HepG2 (cell line): Measurements from ENCODE around the gene KLHL11. TPM values are rescaled to one million over a fixed set of nuclear protein-coding genes. Genes with fewer than 3 reads are reported as not detected.

Experiments
- HNRNPLL ChIP-seq: fragments of 200-400 bp; formaldehyde crosslinking; IDR thresholded peaks from 2 replicates; pipeline ENCODE4 v1.6.1; 2017; ENCODE audit warnings: mild to moderate bottlenecking, low read depth, low read length; ENCODE audit not compliant: poor library complexity, severe bottlenecking
- KMT2A ChIP-seq: sonication (generic); formaldehyde crosslinking; IDR thresholded peaks from 2 replicates; pipeline ENCODE4 v1.4.0; 2020; ENCODE audit warnings: missing genetic modification reagents
- PCBP1 ChIP-seq: fragments of 200-400 bp; formaldehyde crosslinking; IDR thresholded peaks from 2 replicates; pipeline ENCODE4 v1.6.1; 2017; ENCODE audit warnings: mild to moderate bottlenecking, low read depth, low read length, borderline replicate concordance
- POLR2G ChIP-seq: fragments of 200-400 bp; formaldehyde crosslinking; IDR thresholded peaks from 2 replicates; pipeline ENCODE4 v1.6.1; 2018; ENCODE audit warnings: mild to moderate bottlenecking, low read depth, low read length, moderate library complexity
- REPIN1 ChIP-seq: sonication (generic); formaldehyde crosslinking; IDR thresholded peaks from 2 replicates; pipeline ENCODE4 v1.8.0; 2022; ENCODE audit warnings: missing genetic modification reagents, low read depth, mild to moderate bottlenecking, borderline replicate concordance
- RFXANK ChIP-seq: IDR thresholded peaks from 2 replicates; pipeline ENCODE4 v1.6.1; 2016
- SP5 ChIP-seq: IDR thresholded peaks from 2 replicates; pipeline ENCODE4 v1.6.1; 2016; ENCODE audit warnings: low read depth, borderline replicate concordance
- SRSF1 ChIP-seq: fragments of 200-400 bp; formaldehyde crosslinking; optimal IDR thresholded peaks from 2 replicates; pipeline ENCODE3; 2017; ENCODE audit warnings: mild to moderate bottlenecking, low read depth, low read length, moderate library complexity
- ZFAT ChIP-seq: sonication (generic); formaldehyde crosslinking; conservative IDR thresholded peaks from 2 replicates; pipeline ENCODE4 v1.8.1; 2023; ENCODE audit warnings: missing genetic modification reagents, inconsistent platforms
- ZNF558 ChIP-seq: sonication (generic); formaldehyde crosslinking; IDR thresholded peaks from 2 replicates; pipeline ENCODE4 v1.9.0; 2022; ENCODE audit warnings: mild to moderate bottlenecking, missing genetic modification reagents, borderline replicate concordance
- ZNF747 ChIP-seq: sonication (generic); formaldehyde crosslinking; IDR thresholded peaks from 2 replicates; pipeline ENCODE4 v1.8.1; 2023; ENCODE audit warnings: missing genetic modification reagents, mild to moderate bottlenecking, borderline replicate concordance
- ZNF766 ChIP-seq: sonication (generic); formaldehyde crosslinking; IDR thresholded peaks from 2 replicates; pipeline ENCODE4 v1.5.0; 2020; ENCODE audit warnings: missing genetic modification reagents, borderline replicate concordance
- ZNF790 ChIP-seq: sonication (generic); formaldehyde crosslinking; IDR thresholded peaks from 2 replicates; pipeline ENCODE4 v1.8.0; 2022; ENCODE audit warnings: missing genetic modification reagents, mild to moderate bottlenecking, borderline replicate concordance
- polyA plus RNA-seq, 8 experiments: library from polyadenylated mRNA; depleted of rRNA in 3 of 8; stranded (reverse) in 7 of 8; unstranded in 1 of 8; fragments of >200 nt; fragmentation: Illumina TruSeq in 4 of 8; extraction: Trizol in 4 of 8; gene quantifications; 2 replicates each; pipeline versions ENCODE4 v1.2.1 to v1.2.3, GENCODE V29; 2011 to 2016; ENCODE audit warnings: low read depth in 4 of 8, missing spikeins in 1 of 8, mixed read lengths in 1 of 8; ENCODE audit not compliant: insufficient read depth in 1 of 8
- total RNA-seq, 5 experiments: library from RNA; depleted of rRNA; stranded (reverse); fragments of >200 nt; fragmentation: Illumina TruSeq; extraction: Trizol; gene quantifications; 2 replicates each; pipeline ENCODE4 v1.2.3, GENCODE V29; 2016; ENCODE audit warnings: low read depth in 1 of 5
- TF ChIP-seq, protein P1 (sequence below): sonication (generic); formaldehyde crosslinking; IDR thresholded peaks from 2 replicates; pipeline ENCODE4 v1.8.1; 2022; ENCODE audit warnings: low read depth, mild to moderate bottlenecking, missing genetic modification reagents
- TF ChIP-seq, protein P2 (sequence below): IDR thresholded peaks from 2 replicates; pipeline ENCODE4 v1.4.0; 2020; ENCODE audit warnings: mild to moderate bottlenecking, missing genetic modification reagents
- TF ChIP-seq, protein P3 (sequence below): sonication (generic); formaldehyde crosslinking; IDR thresholded peaks from 2 replicates; pipeline ENCODE4 v1.4.0; 2020; ENCODE audit warnings: missing genetic modification reagents
- TF ChIP-seq, protein P4 (sequence below): sonication (generic); formaldehyde crosslinking; conservative IDR thresholded peaks from 2 replicates; pipeline ENCODE4 v1.8.0; 2022; ENCODE audit warnings: mild to moderate bottlenecking, moderate library complexity, missing genetic modification reagents

KLHL11 gene
- total and polyA plus RNA-seq, 2 of the 13 experiments (the other 11 are each of a cell fraction or from before 2014, with no cell fraction given) = 7.7 to 27.5 TPM

DNA sequence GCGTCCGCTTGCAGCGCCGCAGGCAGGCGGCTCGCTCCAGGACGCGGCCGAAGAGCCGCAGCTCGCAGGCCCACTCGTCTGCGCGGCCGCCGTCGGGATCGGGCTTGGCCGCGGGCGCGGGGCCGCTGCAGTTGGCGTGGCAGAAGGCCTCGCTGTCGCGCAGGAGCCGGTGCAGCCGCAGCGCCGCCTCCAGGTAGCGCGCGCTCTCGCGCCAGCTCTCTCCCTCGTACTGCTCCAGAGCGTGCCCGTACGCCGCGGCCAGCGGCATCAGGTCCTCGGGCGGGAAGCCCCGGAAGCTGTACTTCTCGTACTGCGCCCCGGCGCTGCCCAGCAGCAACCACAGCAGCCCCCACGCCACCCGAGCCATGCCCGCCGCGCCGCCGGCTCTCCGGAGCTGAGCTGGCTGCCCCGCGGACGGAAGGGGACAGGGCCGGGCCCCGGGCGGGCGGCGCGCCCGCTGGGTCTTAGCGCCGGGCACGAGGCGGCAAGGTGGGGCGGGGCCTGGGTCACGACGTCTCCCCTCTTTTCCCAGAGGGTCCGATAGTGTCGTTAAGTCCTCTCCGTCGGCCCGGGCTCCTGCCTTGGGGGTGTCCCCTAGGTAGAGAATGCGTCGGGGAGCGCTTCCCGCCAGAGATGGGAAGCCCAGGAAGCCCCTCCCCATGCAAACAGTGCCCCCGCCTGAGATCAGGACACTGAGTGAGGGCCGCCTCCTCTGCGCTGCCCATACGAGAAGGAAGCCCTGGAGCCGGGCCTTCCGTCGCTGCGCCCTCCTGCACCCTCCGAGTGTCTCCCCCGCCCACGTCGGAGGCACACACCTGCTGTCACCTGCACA is 53.5 kb downstream of the KLHL11 start, which contains the start of gene P3H4 (continued):
- TF ChIP-seq, protein P1, sequence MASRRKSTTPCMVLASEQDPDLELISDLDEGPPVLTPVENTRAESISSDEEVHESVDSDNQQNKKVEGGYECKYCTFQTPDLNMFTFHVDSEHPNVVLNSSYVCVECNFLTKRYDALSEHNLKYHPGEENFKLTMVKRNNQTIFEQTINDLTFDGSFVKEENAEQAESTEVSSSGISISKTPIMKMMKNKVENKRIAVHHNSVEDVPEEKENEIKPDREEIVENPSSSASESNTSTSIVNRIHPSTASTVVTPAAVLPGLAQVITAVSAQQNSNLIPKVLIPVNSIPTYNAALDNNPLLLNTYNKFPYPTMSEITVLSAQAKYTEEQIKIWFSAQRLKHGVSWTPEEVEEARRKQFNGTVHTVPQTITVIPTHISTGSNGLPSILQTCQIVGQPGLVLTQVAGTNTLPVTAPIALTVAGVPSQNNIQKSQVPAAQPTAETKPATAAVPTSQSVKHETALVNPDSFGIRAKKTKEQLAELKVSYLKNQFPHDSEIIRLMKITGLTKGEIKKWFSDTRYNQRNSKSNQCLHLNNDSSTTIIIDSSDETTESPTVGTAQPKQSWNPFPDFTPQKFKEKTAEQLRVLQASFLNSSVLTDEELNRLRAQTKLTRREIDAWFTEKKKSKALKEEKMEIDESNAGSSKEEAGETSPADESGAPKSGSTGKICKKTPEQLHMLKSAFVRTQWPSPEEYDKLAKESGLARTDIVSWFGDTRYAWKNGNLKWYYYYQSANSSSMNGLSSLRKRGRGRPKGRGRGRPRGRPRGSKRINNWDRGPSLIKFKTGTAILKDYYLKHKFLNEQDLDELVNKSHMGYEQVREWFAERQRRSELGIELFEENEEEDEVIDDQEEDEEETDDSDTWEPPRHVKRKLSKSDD (CRISPR knock-in tag) = 0 out of 2 replicates have a peak, but pooled peaks have one; percentile 76
- TF ChIP-seq PCBP1 = no peak
- peak; percentile 86 for TF ChIP-seq POLR2G
- TF ChIP-seq, protein P2, sequence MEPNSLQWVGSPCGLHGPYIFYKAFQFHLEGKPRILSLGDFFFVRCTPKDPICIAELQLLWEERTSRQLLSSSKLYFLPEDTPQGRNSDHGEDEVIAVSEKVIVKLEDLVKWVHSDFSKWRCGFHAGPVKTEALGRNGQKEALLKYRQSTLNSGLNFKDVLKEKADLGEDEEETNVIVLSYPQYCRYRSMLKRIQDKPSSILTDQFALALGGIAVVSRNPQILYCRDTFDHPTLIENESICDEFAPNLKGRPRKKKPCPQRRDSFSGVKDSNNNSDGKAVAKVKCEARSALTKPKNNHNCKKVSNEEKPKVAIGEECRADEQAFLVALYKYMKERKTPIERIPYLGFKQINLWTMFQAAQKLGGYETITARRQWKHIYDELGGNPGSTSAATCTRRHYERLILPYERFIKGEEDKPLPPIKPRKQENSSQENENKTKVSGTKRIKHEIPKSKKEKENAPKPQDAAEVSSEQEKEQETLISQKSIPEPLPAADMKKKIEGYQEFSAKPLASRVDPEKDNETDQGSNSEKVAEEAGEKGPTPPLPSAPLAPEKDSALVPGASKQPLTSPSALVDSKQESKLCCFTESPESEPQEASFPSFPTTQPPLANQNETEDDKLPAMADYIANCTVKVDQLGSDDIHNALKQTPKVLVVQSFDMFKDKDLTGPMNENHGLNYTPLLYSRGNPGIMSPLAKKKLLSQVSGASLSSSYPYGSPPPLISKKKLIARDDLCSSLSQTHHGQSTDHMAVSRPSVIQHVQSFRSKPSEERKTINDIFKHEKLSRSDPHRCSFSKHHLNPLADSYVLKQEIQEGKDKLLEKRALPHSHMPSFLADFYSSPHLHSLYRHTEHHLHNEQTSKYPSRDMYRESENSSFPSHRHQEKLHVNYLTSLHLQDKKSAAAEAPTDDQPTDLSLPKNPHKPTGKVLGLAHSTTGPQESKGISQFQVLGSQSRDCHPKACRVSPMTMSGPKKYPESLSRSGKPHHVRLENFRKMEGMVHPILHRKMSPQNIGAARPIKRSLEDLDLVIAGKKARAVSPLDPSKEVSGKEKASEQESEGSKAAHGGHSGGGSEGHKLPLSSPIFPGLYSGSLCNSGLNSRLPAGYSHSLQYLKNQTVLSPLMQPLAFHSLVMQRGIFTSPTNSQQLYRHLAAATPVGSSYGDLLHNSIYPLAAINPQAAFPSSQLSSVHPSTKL (CRISPR knock-in tag) = 0 out of 2 replicates have a peak, but pooled peaks have one; percentile 5
- TF ChIP-seq ZNF790 (CRISPR knock-in tag) = peak; percentile 56; the same call in 1 of the 2 replicates
- TF ChIP-seq, protein P3, sequence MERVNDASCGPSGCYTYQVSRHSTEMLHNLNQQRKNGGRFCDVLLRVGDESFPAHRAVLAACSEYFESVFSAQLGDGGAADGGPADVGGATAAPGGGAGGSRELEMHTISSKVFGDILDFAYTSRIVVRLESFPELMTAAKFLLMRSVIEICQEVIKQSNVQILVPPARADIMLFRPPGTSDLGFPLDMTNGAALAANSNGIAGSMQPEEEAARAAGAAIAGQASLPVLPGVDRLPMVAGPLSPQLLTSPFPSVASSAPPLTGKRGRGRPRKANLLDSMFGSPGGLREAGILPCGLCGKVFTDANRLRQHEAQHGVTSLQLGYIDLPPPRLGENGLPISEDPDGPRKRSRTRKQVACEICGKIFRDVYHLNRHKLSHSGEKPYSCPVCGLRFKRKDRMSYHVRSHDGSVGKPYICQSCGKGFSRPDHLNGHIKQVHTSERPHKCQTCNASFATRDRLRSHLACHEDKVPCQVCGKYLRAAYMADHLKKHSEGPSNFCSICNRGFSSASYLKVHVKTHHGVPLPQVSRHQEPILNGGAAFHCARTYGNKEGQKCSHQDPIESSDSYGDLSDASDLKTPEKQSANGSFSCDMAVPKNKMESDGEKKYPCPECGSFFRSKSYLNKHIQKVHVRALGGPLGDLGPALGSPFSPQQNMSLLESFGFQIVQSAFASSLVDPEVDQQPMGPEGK (CRISPR knock-in tag) = peak; percentile 86
- peak; percentile 34; the same call in 1 of the 2 replicates for TF ChIP-seq SP5
- 0 out of 2 replicates have a peak, but pooled peaks have one; percentile 66 for TF ChIP-seq ZFAT
- 0 out of 2 replicates have a peak, but pooled peaks have one; percentile 12 for TF ChIP-seq ZNF747 (CRISPR knock-in tag)
- no peak for TF ChIP-seq RFXANK
- peak; percentile 82; the same call in 1 of the 2 replicates for TF ChIP-seq ZNF766 (CRISPR knock-in tag)
- TF ChIP-seq, protein P4, sequence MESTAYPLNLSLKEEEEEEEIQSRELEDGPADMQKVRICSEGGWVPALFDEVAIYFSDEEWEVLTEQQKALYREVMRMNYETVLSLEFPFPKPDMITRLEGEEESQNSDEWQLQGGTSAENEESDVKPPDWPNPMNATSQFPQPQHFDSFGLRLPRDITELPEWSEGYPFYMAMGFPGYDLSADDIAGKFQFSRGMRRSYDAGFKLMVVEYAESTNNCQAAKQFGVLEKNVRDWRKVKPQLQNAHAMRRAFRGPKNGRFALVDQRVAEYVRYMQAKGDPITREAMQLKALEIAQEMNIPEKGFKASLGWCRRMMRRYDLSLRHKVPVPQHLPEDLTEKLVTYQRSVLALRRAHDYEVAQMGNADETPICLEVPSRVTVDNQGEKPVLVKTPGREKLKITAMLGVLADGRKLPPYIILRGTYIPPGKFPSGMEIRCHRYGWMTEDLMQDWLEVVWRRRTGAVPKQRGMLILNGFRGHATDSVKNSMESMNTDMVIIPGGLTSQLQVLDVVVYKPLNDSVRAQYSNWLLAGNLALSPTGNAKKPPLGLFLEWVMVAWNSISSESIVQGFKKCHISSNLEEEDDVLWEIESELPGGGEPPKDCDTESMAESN (CRISPR knock-in tag) = peak; percentile 95
- TF ChIP-seq ZNF558 (CRISPR knock-in tag) = peak; percentile 89; the same call in 1 of the 2 replicates
- no peak for TF ChIP-seq REPIN1 (CRISPR knock-in tag)
- peak; percentile 61 for TF ChIP-seq SRSF1
- TF ChIP-seq KMT2A = peak; percentile 60; the same call in 1 of the 2 replicates
- TF ChIP-seq HNRNPLL = peak; percentile 76
